Endothelial cell of umbilical vein (primary cell): ENCODE data around the gene PSME4. TPM values are rescaled to one million over a fixed set of nuclear protein-coding genes. Genes with fewer than 3 reads are reported as not detected.

ENCODE experiments used
- BruUV-seq: library from RNA; stranded (reverse); fragments of 400-500 nt; replicated peaks from 2 replicates; lab custom pipeline; 2021; lab: Mats Ljungman, UMichigan
- CTCF ChIA-PET: fragments of 300-600, 350-600 bp; sonication (Branson Sonifier 250); formaldehyde crosslinking; loops from one replicate; lab custom pipeline; 2021; ENCODE audit warnings: antibody characterized with exemption, inconsistent platforms; lab: Charles Lee
- POLR2A ChIA-PET: fragments of 300-600, 350-600 bp; sonication (Branson Sonifier 250); formaldehyde crosslinking; loops from one replicate; lab custom pipeline; 2021; ENCODE audit warnings: antibody characterized with exemption, inconsistent platforms; lab: Charles Lee
- DNase-seq: peaks from one replicate; pipeline ENCODE4 v3.0.0-alpha.2; 2011; ENCODE audit warnings: low read depth, low spot score
- FAIRE-seq: peaks from 2 replicates; lab custom pipeline; 2011; peaks lifted over from hg19 to GRCh38; lab: Jason Lieb, UNC
- H2AFZ ChIP-seq: 2 replicates; pipeline ENCODE4 v1.6.0; 2012; ENCODE audit warnings: low read depth, low read length, control low read depth, inconsistent platforms
- H3K27ac ChIP-seq: 2 replicates; pipeline ENCODE4 v1.5.1; 2011; ENCODE audit warnings: low read depth, mild to moderate bottlenecking, control low read depth, low read length, moderate library complexity; ENCODE audit not compliant: insufficient read depth
- H3K27me3 ChIP-seq, 2 experiments: 2 replicates each; pipeline versions ENCODE4 v1.6.0 to v1.6.1; 2011; ENCODE audit warnings: low read length in 2 of 2, mixed read lengths in 1 of 2; ENCODE audit not compliant: control insufficient read depth in 2 of 2, insufficient read depth in 2 of 2
- H3K36me3 ChIP-seq, 2 experiments: 2 replicates in 1 of 2; 3 replicates in 1 of 2; pipeline ENCODE4 v1.5.1; 2011; ENCODE audit warnings: low read length in 2 of 2, mild to moderate bottlenecking in 1 of 2, moderate library complexity in 1 of 2; ENCODE audit not compliant: control insufficient read depth in 2 of 2, insufficient read depth in 2 of 2; ENCODE audit errors: extremely low read depth in 1 of 2
- H3K4me1 ChIP-seq: 3 replicates; pipeline ENCODE4 v1.5.1; 2011; ENCODE audit warnings: mild to moderate bottlenecking, low read length; ENCODE audit not compliant: control insufficient read depth, insufficient read depth; ENCODE audit errors: extremely low read depth
- H3K4me2 ChIP-seq: 2 replicates; pipeline ENCODE4 v1.6.1; 2011; ENCODE audit warnings: low read length, control low read depth, mixed read lengths; ENCODE audit not compliant: insufficient read depth
- H3K4me3 ChIP-seq, 3 experiments: fragments of 200-600 bp in 1 of 3; sonication (generic), shearing (Covaris generic) in 1 of 3; replicated peaks in 1 of 3; 2 replicates each; pipeline ENCODE4 v1.5.1; 2011 to 2016; ENCODE audit warnings: control low read depth in 3 of 3, low read length in 3 of 3, mild to moderate bottlenecking in 2 of 3, inconsistent platforms in 1 of 3, low read depth in 1 of 3, moderate library complexity in 1 of 3; ENCODE audit not compliant: insufficient read depth in 1 of 3
- H3K79me2 ChIP-seq: 2 replicates; pipeline ENCODE4 v1.6.0; 2012; ENCODE audit warnings: low read length, inconsistent platforms; ENCODE audit not compliant: control insufficient read depth, insufficient read depth
- H3K9ac ChIP-seq: replicated peaks from 2 replicates; pipeline ENCODE3; 2011; ENCODE audit warnings: low read length, control low read depth; ENCODE audit not compliant: insufficient read depth; ENCODE audit errors: extremely low read depth
- H3K9me1 ChIP-seq: replicated peaks from 3 replicates; pipeline ENCODE4 v1.6.0; 2011; ENCODE audit warnings: mild to moderate bottlenecking, low read length; ENCODE audit not compliant: control insufficient read depth, insufficient read depth; ENCODE audit errors: extremely low read depth
- H3K9me3 ChIP-seq: replicated peaks from 2 replicates; pipeline ENCODE4 v1.5.1; 2012; ENCODE audit warnings: low read length, inconsistent platforms; ENCODE audit not compliant: control insufficient read depth, insufficient read depth
- H4K20me1 ChIP-seq: replicated peaks from 2 replicates; pipeline ENCODE3; 2011; ENCODE audit warnings: mild to moderate bottlenecking, low read length; ENCODE audit not compliant: control insufficient read depth, insufficient read depth; ENCODE audit errors: extremely low read depth
- CTCF ChIP-seq, 2 donors: IDR thresholded peaks; 1 replicate in 1 of 2; 2 replicates in 1 of 2; pipeline ENCODE4 v1.5.1; 2011; ENCODE audit warnings: low read length in 2 of 2, mild to moderate bottlenecking in 2 of 2, moderate library complexity in 2 of 2, control low read depth in 1 of 2, inconsistent platforms in 1 of 2, low read depth in 1 of 2; ENCODE audit not compliant: insufficient read depth in 1 of 2; ENCODE audit errors: extremely low read depth in 1 of 2
- EZH2 ChIP-seq: IDR thresholded peaks from 2 replicates; pipeline ENCODE4 v1.6.1; 2012; ENCODE audit warnings: borderline replicate concordance, low read depth, mild to moderate bottlenecking, moderate library complexity, low read length, inconsistent platforms; ENCODE audit not compliant: severe bottlenecking
- FOS ChIP-seq: IDR thresholded peaks from 2 replicates; pipeline ENCODE4 v1.6.1; 2011; ENCODE audit warnings: mild to moderate bottlenecking, low read length, moderate library complexity, borderline replicate concordance; ENCODE audit not compliant: insufficient read depth
- GATA2 ChIP-seq: IDR thresholded peaks from 2 replicates; pipeline ENCODE4 v1.7.0; 2011; ENCODE audit warnings: low read depth, mild to moderate bottlenecking, moderate library complexity, mixed read lengths, low read length; ENCODE audit not compliant: insufficient read length, insufficient read depth
- JUN ChIP-seq: IDR thresholded peaks from 2 replicates; pipeline ENCODE4 v1.6.1; 2011; ENCODE audit warnings: borderline replicate concordance, low read depth; ENCODE audit not compliant: insufficient read length, insufficient read depth
- MAX ChIP-seq: IDR thresholded peaks from 2 replicates; pipeline ENCODE4 v1.6.1; 2011; ENCODE audit not compliant: insufficient read depth, insufficient read length
- MYC ChIP-seq: IDR thresholded peaks from one replicate; pipeline ENCODE4 v1.6.1; 2011; ENCODE audit warnings: mild to moderate bottlenecking, low read depth, low read length
- POLR2A ChIP-seq: IDR thresholded peaks from 2 replicates; pipeline ENCODE4 v1.6.1; 2012; ENCODE audit warnings: low read depth, mild to moderate bottlenecking, control low read depth, low read length
- POLR2AphosphoS5 ChIP-seq: IDR thresholded peaks from 2 replicates; pipeline ENCODE4 v1.6.1; 2012; ENCODE audit warnings: low read depth, mild to moderate bottlenecking, control low read depth, low read length, moderate library complexity; ENCODE audit not compliant: insufficient read depth
- dilution Hi-C: fragments of 300-500 bp; cut with MboI; formaldehyde crosslinking; loops from one replicate; pipeline ENCODE4 v1.15.0; 2019; ENCODE audit warnings: low sequenced_read_pairs; ENCODE audit not compliant: extremely low pct_ligation_motif_present
- intact Hi-C: fragments of 100-400 bp; cut with micrococcal nuclease; formaldehyde crosslinking; loops from one replicate; pipeline ENCODE4 v1.10.0; 2022
- polyA plus RNA-seq, 4 experiments: library from polyadenylated mRNA; depleted of rRNA in 3 of 4; stranded (reverse) in 3 of 4; unstranded in 1 of 4; fragments of >200 nt; gene quantifications; 2 replicates each; pipeline versions ENCODE4 v1.2.1 to v1.2.3, GENCODE V29; 2011 to 2012; ENCODE audit warnings: missing spikeins in 1 of 4
- total RNA-seq: library from RNA; stranded (reverse); gene quantifications from 2 replicates; pipeline ENCODE4 v1.2.3, GENCODE V29; 2021

PSME4 gene
- total and polyA plus RNA-seq, 2 donors (not counting 3 experiments of a cell fraction or from before 2014, with no cell fraction given) = 24.7 to 82.6 TPM

DNA sequence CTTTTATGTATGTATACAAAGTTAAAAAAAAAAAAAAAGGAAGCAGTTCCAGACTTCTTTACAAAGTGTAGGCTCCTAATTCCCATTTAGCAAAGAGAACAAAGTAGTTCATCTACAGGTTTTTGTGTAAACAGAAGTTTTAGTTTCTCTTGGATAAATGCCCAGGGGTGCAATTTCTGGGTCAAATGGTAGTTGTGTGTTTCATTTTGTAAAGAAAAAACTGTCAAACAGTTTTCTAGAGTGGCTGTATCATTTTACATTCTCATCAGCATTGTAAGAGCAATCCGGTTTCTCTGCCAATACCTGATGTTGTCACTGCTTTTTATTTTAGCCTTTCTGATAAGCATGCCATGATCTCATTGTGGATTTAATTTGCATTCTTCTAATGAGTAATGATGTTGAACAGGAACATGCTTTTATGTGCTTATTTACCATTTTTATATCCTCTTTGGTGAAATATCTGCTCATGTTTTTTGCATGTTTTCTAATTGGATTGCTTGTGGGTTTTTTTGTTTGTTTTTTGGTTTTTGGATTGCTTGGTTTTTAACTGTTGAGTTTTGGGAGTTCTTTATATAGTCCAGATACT lies 16.6 kb upstream of the PSME4 start:
- peak; percentile 82 for DNase-seq
- Histone ChIP-seq H4K20me1 (no peaks in the 10 kb centered on the region), H3K4me2 (no peak overlapping the region), H3K9me1 (no peaks in the 10 kb centered on the region), H3K27ac (no peak overlapping the region), H3K9ac (no peak overlapping the region), H3K4me1 (peaks cover 4% of the 10 kb centered on the region), H3K4me3 (no peak overlapping the region), H3K9me3 (no peaks in the 10 kb centered on the region), H3K36me3 (no peaks in the 10 kb centered on the region), H2AFZ (no peak overlapping the region), H3K79me2 (no peaks in the 10 kb centered on the region), H3K27me3 (no peaks in the 10 kb centered on the region)
- BruUV-seq = no TSS peak
- ChIA-PET POLR2A (no interaction called here), CTCF (no interaction called here)
- FAIRE-seq = peak; percentile 78
- intact Hi-C loops (no loop called here), dilution Hi-C loops (no loop called here)
- no peak for TF ChIP-seq CTCF (IDR thresholded peaks at IDR 0.05; ENCODE audit: extremely low read depth in 1 of 2, insufficient read depth in 1 of 2, low read depth in 1 of 2, low read length in 2 of 2)
- no peak for TF ChIP-seq JUN
- no peak for TF ChIP-seq POLR2AphosphoS5
- no peak for TF ChIP-seq POLR2A
- no peak for TF ChIP-seq MYC
- no peak for TF ChIP-seq MAX
- TF ChIP-seq GATA2 = no peak
- no peak for TF ChIP-seq FOS
- TF ChIP-seq EZH2 = no peak
